Nephron (organoid): ENCODE measurements around the gene ZNF423.

Source experiments
- H3K27ac Mint-ChIP-seq, 3 experiments: 2 replicates each; pipeline ENCODE4 v1.8.0; 2020; ENCODE audit warnings: mixed read lengths in 3 of 3, mild to moderate bottlenecking in 2 of 3, moderate library complexity in 1 of 3
- H3K27me3 Mint-ChIP-seq: 2 replicates; pipeline ENCODE4 v1.8.0; 2021; ENCODE audit warnings: low read depth, mild to moderate bottlenecking, moderate library complexity, mixed read lengths
- H3K36me3 Mint-ChIP-seq: 2 replicates; pipeline ENCODE4 v1.8.0; 2020; ENCODE audit warnings: low read depth, mixed read lengths
- H3K4me1 Mint-ChIP-seq: 2 replicates; pipeline ENCODE4 v1.8.0; 2020; ENCODE audit warnings: mixed read lengths
- H3K4me3 Mint-ChIP-seq, 3 experiments: 2 replicates each; pipeline ENCODE4 v1.8.0; 2020; ENCODE audit warnings: mild to moderate bottlenecking in 3 of 3, mixed read lengths in 3 of 3, moderate library complexity in 2 of 3
- H3K9me3 Mint-ChIP-seq: 2 replicates; pipeline ENCODE4 v1.8.0; 2020; ENCODE audit warnings: mixed read lengths
- CTCF ChIP-seq, 3 experiments: fragments of 200-600 bp; sonication (generic); IDR thresholded peaks; one replicate each; pipeline ENCODE4 v1.5.0; 2021; ENCODE audit warnings: antibody characterized with exemption in 3 of 3; ENCODE audit not compliant: unreplicated experiment in 3 of 3

Gene ZNF423

GRCh38 chr16:49899991-49900695, 44.2 kb upstream of the ZNF423 start:
- H3K36me3 Mint-ChIP-seq: no peaks in the 10 kb centered on the region
- TF ChIP-seq CTCF (IDR thresholded peaks at IDR 0.05; ENCODE audit: unreplicated experiment in 3 of 3): no peak
- peaks cover 26% of the 10 kb centered on the region for H3K27me3 Mint-ChIP-seq
- no peak overlapping the region for H3K27ac Mint-ChIP-seq
- H3K9me3 Mint-ChIP-seq: no peaks in the 10 kb centered on the region
- peaks cover 13% of the 10 kb centered on the region for H3K4me1 Mint-ChIP-seq
- no peak overlapping the region for H3K4me3 Mint-ChIP-seq

GRCh38 chr16:49896447-49896964, 40.6 kb upstream of the ZNF423 start:
- Mint-ChIP-seq H3K27me3 (peaks cover 32% of the 10 kb centered on the region), H3K36me3 (no peaks in the 10 kb centered on the region), H3K4me3 (no peak overlapping the region), H3K4me1 (peaks cover 13% of the 10 kb centered on the region), H3K27ac (no peak overlapping the region), H3K9me3 (no peaks in the 10 kb centered on the region)
- TF ChIP-seq CTCF (IDR thresholded peaks at IDR 0.05; ENCODE audit: unreplicated experiment in 3 of 3): no peak

GRCh38 chr16:49890876-49891275, 35.0 kb upstream of the ZNF423 start:
- H3K36me3 Mint-ChIP-seq: peaks cover 4% of the 10 kb centered on the region
- peak in 1 of 3 experiments; percentile 22 for TF ChIP-seq CTCF (IDR thresholded peaks at IDR 0.05; ENCODE audit: unreplicated experiment in 3 of 3)

GRCh38 chr16:49889725-49890397, 33.9 kb upstream of the ZNF423 start:
- no peak for TF ChIP-seq CTCF (IDR thresholded peaks at IDR 0.05; ENCODE audit: unreplicated experiment in 3 of 3)
- Mint-ChIP-seq H3K4me3 (no peak overlapping the region), H3K27me3 (peaks cover 20% of the 10 kb centered on the region)

More at GRCh38 chr16:49890876-49891275, 35.0 kb upstream of the ZNF423 start:
- peaks cover 5% of the 10 kb centered on the region for H3K9me3 Mint-ChIP-seq
- peaks cover 16% of the 10 kb centered on the region for H3K27me3 Mint-ChIP-seq
- no peak overlapping the region for H3K27ac Mint-ChIP-seq
- no peaks in the 10 kb centered on the region for H3K4me1 Mint-ChIP-seq
- no peak overlapping the region for H3K4me3 Mint-ChIP-seq

GRCh38 chr16:49886554-49887094, 30.7 kb upstream of the ZNF423 start:
- no peak overlapping the region for H3K4me3 Mint-ChIP-seq
- TF ChIP-seq CTCF (IDR thresholded peaks at IDR 0.05; ENCODE audit: unreplicated experiment in 3 of 3): no peak
- H3K9me3 Mint-ChIP-seq: peaks cover 5% of the 10 kb centered on the region
- H3K27me3 Mint-ChIP-seq: peaks cover 8% of the 10 kb centered on the region
- no peak overlapping the region for H3K27ac Mint-ChIP-seq
- peaks cover 9% of the 10 kb centered on the region for H3K4me1 Mint-ChIP-seq
- H3K36me3 Mint-ChIP-seq: peaks cover 4% of the 10 kb centered on the region

More at GRCh38 chr16:49889725-49890397, 33.9 kb upstream of the ZNF423 start:
- Mint-ChIP-seq H3K36me3 (peaks cover 4% of the 10 kb centered on the region), H3K27ac (peak overlapping the region in 1 of 3 experiments; percentile 50), H3K4me1 (peaks cover 2% of the 10 kb centered on the region), H3K9me3 (peaks cover 5% of the 10 kb centered on the region)
